MM.1S (cell line): ENCODE data around the gene ZFAND2B.
"Not testable (repeated sequence)": the region's sequence is repeated elsewhere in the genome, so short reads cannot be mapped to it uniquely, and the experiment has no call there.

Source experiments
- DNase-seq: peaks from one replicate; pipeline ENCODE4 v3.0.0-alpha.2; 2015
- H2AFZ ChIP-seq: fragments of 300-600 bp; sonication (generic); 2 replicates; pipeline ENCODE4 v1.6.0; 2016; ENCODE audit warnings: antibody characterized with exemption, low read length
- H3F3A ChIP-seq: fragments of 300-600 bp; sonication (generic); 2 replicates; pipeline ENCODE4 v1.6.1; 2016; ENCODE audit warnings: mild to moderate bottlenecking, antibody characterized with exemption, low read length, moderate library complexity, mixed read lengths; ENCODE audit not compliant: insufficient read depth
- H3K27ac ChIP-seq: fragments of 300-600 bp; sonication (generic); 2 replicates; pipeline ENCODE4 v1.5.1; 2016; ENCODE audit warnings: mild to moderate bottlenecking, low read length
- H3K27me3 ChIP-seq: fragments of 300-600 bp; sonication (generic); replicated peaks from 2 replicates; pipeline ENCODE4 v1.6.0; 2016; ENCODE audit warnings: low read length; ENCODE audit not compliant: insufficient read depth
- H3K36me3 ChIP-seq: fragments of 300-600 bp; sonication (generic); replicated peaks from 2 replicates; pipeline ENCODE4 v1.6.1; 2016; ENCODE audit warnings: mild to moderate bottlenecking, low read length, mixed read lengths; ENCODE audit not compliant: insufficient read depth
- H3K4me1 ChIP-seq: fragments of 300-600 bp; sonication (generic); 2 replicates; pipeline ENCODE4 v1.6.1; 2016; ENCODE audit warnings: low read length, mixed read lengths
- H3K4me2 ChIP-seq: fragments of 300-600 bp; sonication (generic); 2 replicates; pipeline ENCODE4 v1.6.0; 2016; ENCODE audit warnings: low read depth, low read length
- H3K4me3 ChIP-seq: fragments of 300-600 bp; sonication (generic); 2 replicates; pipeline ENCODE4 v1.5.1; 2016; ENCODE audit warnings: low read length, mixed read lengths
- H3K79me2 ChIP-seq: fragments of 300-600 bp; sonication (generic); 2 replicates; pipeline ENCODE4 v1.6.1; 2016; ENCODE audit warnings: mixed run types, low read length, mixed read lengths
- H3K9ac ChIP-seq: fragments of 300-600 bp; sonication (generic); 2 replicates; pipeline ENCODE4 v1.6.1; 2016; ENCODE audit warnings: low read length, mixed read lengths
- H3K9me2 ChIP-seq: fragments of 300-600 bp; sonication (generic); replicated peaks from 2 replicates; pipeline ENCODE4 v1.6.1; 2016; ENCODE audit warnings: mild to moderate bottlenecking, low read length, mixed read lengths; ENCODE audit not compliant: insufficient read depth
- H3K9me3 ChIP-seq: fragments of 300-600 bp; sonication (generic); replicated peaks from 2 replicates; pipeline ENCODE4 v1.6.1; 2016; ENCODE audit warnings: mild to moderate bottlenecking, low read length, mixed read lengths; ENCODE audit not compliant: insufficient read depth
- H4K20me1 ChIP-seq: fragments of 300-600 bp; sonication (generic); 2 replicates; pipeline ENCODE4 v1.6.1; 2016; ENCODE audit warnings: mild to moderate bottlenecking, low read length, moderate library complexity, mixed read lengths; ENCODE audit not compliant: insufficient read depth
- CTCF ChIP-seq: fragments of 300-600 bp; sonication (generic); IDR thresholded peaks from 2 replicates; pipeline ENCODE4 v1.5.1; 2016; ENCODE audit warnings: antibody characterized with exemption, low read length, mixed read lengths
- EZH2 ChIP-seq: fragments of 300-600 bp; sonication (generic); optimal IDR thresholded peaks from 2 replicates; pipeline ENCODE3; 2017; ENCODE audit warnings: low read depth, mild to moderate bottlenecking, antibody characterized with exemption, low read length, mixed read lengths
- EZH2phosphoT487 ChIP-seq: fragments of 300-600 bp; sonication (generic); IDR thresholded peaks from 2 replicates; pipeline ENCODE4 v1.6.1; 2018; ENCODE audit warnings: antibody characterized with exemption, low read length

Gene ZFAND2B

GRCh38 chr2:219198974-219199373 is 7.6 kb upstream of the ZFAND2B start:
- Histone ChIP-seq H3F3A (no peaks in the 10 kb centered on the region), H3K27ac (no peak overlapping the region), H3K9ac (no peak overlapping the region), H3K79me2 (no peaks in the 10 kb centered on the region), H3K9me2 (no peaks in the 10 kb centered on the region), H3K27me3 (no peaks in the 10 kb centered on the region), H2AFZ (no peak overlapping the region), H3K4me2 (no peak overlapping the region), H3K4me1 (no peaks in the 10 kb centered on the region), H4K20me1 (no peaks in the 10 kb centered on the region), H3K9me3 (no peaks in the 10 kb centered on the region), H3K36me3 (no peaks in the 10 kb centered on the region), H3K4me3 (no peak overlapping the region)
- no peak for DNase-seq
- TF ChIP-seq CTCF (no peak), EZH2 (no peak), EZH2phosphoT487 (no peak)

GRCh38 chr2:219199470-219200211 is 6.9 kb upstream of the ZFAND2B start:
- H4K20me1 ChIP-seq: no peaks in the 10 kb centered on the region
- H3K9me2 ChIP-seq: no peaks in the 10 kb centered on the region
- no peak for TF ChIP-seq CTCF
- no peak for TF ChIP-seq EZH2phosphoT487
- TF ChIP-seq EZH2: no peak
- H3K36me3 ChIP-seq: no peaks in the 10 kb centered on the region
- H3K9ac ChIP-seq: no peak overlapping the region
- H3K79me2 ChIP-seq: no peaks in the 10 kb centered on the region
- H3K4me3 ChIP-seq: no peak overlapping the region
- H3K4me2 ChIP-seq: no peak overlapping the region
- H3K9me3 ChIP-seq: no peaks in the 10 kb centered on the region
- no peak overlapping the region for H3K27ac ChIP-seq
- H2AFZ ChIP-seq: no peak overlapping the region
- no peaks in the 10 kb centered on the region for H3F3A ChIP-seq
- H3K27me3 ChIP-seq: no peaks in the 10 kb centered on the region
- no peak for DNase-seq
- no peaks in the 10 kb centered on the region for H3K4me1 ChIP-seq

- H3K27ac ChIP-seq, H3K4me3 ChIP-seq, H3K9me2 ChIP-seq, DNase-seq, H3K9me3 ChIP-seq, H3F3A ChIP-seq, H2AFZ ChIP-seq, H3K36me3 ChIP-seq, H3K27me3 ChIP-seq, H3K79me2 ChIP-seq, H4K20me1 ChIP-seq, H3K4me1 ChIP-seq, H3K4me2 ChIP-seq, H3K9ac ChIP-seq: not testable (repeated sequence)
These were observed 5.9 kb upstream of the ZFAND2B start for GRCh38 chr2:219200502-219201326.

- H3K27ac ChIP-seq, H3K4me1 ChIP-seq, H3K36me3 ChIP-seq, H3K79me2 ChIP-seq, H3K9me2 ChIP-seq, H3K9me3 ChIP-seq, H3K4me3 ChIP-seq, H3K9ac ChIP-seq, H2AFZ ChIP-seq, H3K27me3 ChIP-seq, H3K4me2 ChIP-seq, DNase-seq, H4K20me1 ChIP-seq, H3F3A ChIP-seq: not testable (repeated sequence)
These were observed 5.3 kb upstream of the ZFAND2B start for GRCh38 chr2:219201331-219201730.
